Measurements from ENCODE around the gene RAMP3. TPM values are rescaled to one million over a fixed set of nuclear protein-coding genes. Genes with fewer than 3 reads are reported as not detected.

Gene RAMP3
- total RNA-seq, 1 donor from 2014 or later = not detected

GRCh38 chr7:45233249-45233775 lies 75.7 kb downstream of the RAMP3 start:
- no peak for TF ChIP-seq CTCF (IDR thresholded peaks at IDR 0.05; ENCODE audit: partially characterized antibody, unreplicated experiment)
- Mint-ChIP-seq H3K4me3 (ENCODE audit: unreplicated experiment) (no peak overlapping the region), H3K27ac (ENCODE audit: unreplicated experiment) (no peak overlapping the region), H3K4me1 (ENCODE audit: low read depth, unreplicated experiment) (peaks cover 8% of the 10 kb centered on the region), H3K27me3 (ENCODE audit: unreplicated experiment) (peaks cover 2% of the 10 kb centered on the region), H3K36me3 (ENCODE audit: unreplicated experiment) (peaks cover 3% of the 10 kb centered on the region), H3K9me3 (ENCODE audit: unreplicated experiment) (peaks cover 1% of the 10 kb centered on the region)
- DNase-seq = no peak

Other genes starting within 250 kb of the RAMP3 start
- 0.54 TPM for gene MYO1G, start 178.8 kb upstream of the RAMP3 start, total RNA-seq (ENCODE audit: unreplicated experiment)
- 92.6 TPM for gene CCM2, start 157.6 kb upstream of the RAMP3 start, total RNA-seq (ENCODE audit: unreplicated experiment)
- 125 TPM for gene NACAD, start 68.8 kb upstream of the RAMP3 start, total RNA-seq (ENCODE audit: unreplicated experiment)
- gene TBRG4, start 46.1 kb upstream of the RAMP3 start, total RNA-seq (ENCODE audit: unreplicated experiment) = 90.1 TPM